ENCODE measurements around the gene ACTRT2. TPM values are rescaled to one million over a fixed set of nuclear protein-coding genes. Genes with fewer than 3 reads are reported as not detected.

Gene ACTRT2
- total and polyA plus RNA-seq, 7 donors, result not detected

DNA sequence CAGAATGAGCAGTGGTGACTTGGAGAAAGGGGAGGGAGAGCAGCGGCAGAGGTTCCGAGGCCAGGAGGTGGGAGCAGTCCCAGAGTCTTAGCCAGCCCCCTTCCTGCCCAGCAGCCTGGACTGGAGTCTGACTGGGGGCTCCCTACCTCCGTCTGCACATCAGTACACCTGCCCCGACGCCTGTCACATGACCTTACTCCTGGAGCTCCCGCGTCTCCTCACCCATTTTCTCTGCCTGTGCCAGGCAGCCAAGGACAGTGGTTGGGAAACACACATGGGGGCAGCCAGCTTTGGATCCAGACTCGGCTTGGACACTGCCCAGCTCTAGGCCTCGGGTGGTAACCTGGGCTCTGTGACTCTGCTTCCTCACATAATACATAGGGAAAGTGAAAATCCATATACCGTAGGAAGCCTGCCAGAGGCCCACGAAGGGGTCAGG is 16.9 kb downstream of the ACTRT2 start:
- H3K9me3 ChIP-seq, result no peaks in the 10 kb centered on the region
- DNase-seq, result peak; percentile 22

DNA sequence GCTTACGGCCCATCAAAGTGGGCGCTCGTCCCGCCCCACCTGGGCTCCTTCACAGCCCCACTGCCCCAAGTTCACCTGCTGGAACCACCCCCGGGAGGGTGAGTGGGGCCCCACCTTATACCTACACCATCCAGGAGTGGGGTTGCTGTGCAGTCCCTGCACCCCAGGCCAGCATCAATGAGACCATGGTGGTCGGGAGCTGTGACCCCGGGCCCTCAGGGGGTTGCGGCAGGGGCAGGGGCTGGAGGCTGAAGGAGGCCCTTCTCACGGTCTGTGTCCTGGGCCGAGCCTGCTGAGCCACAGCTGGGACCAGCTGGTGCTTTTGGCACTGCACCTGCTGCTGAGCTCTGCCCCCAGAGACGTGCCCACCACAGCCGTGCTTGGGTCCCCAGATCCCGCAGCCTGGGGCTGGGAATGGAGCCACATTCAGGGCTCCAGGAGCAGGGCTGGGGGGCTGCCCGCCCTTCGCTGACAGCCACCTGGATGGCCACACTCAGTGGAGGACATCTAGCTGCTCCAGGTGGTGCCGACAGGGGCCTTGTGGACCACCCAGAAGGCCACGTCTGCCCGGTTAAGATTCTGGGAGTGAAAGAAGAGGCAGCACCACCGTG is 17.4 kb downstream of the ACTRT2 start:
- Histone ChIP-seq H3K9me3 (no peaks in the 10 kb centered on the region), H3K36me3 (no peaks in the 10 kb centered on the region), H3K4me3 (no peak overlapping the region), H3K27me3 (peaks cover 0 to 65% (median 39%) of the 10 kb centered on the region in 3 donors), H3K4me1 (no peaks in the 10 kb centered on the region), H3K27ac (no peak overlapping the region)
- TF ChIP-seq, protein P1, sequence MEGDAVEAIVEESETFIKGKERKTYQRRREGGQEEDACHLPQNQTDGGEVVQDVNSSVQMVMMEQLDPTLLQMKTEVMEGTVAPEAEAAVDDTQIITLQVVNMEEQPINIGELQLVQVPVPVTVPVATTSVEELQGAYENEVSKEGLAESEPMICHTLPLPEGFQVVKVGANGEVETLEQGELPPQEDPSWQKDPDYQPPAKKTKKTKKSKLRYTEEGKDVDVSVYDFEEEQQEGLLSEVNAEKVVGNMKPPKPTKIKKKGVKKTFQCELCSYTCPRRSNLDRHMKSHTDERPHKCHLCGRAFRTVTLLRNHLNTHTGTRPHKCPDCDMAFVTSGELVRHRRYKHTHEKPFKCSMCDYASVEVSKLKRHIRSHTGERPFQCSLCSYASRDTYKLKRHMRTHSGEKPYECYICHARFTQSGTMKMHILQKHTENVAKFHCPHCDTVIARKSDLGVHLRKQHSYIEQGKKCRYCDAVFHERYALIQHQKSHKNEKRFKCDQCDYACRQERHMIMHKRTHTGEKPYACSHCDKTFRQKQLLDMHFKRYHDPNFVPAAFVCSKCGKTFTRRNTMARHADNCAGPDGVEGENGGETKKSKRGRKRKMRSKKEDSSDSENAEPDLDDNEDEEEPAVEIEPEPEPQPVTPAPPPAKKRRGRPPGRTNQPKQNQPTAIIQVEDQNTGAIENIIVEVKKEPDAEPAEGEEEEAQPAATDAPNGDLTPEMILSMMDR (IDR thresholded peaks at IDR 0.05), result no peak
- TF ChIP-seq POLR2A (IDR thresholded peaks at IDR 0.05), result no peak
- TF ChIP-seq EP300 (IDR thresholded peaks at IDR 0.05), result no peak
- no peak for TF ChIP-seq POLR2AphosphoS5 (IDR thresholded peaks at IDR 0.05)
- peak; percentile 58 for DNase-seq
- WGBS, 2 donors, result 78 to 79% methylated on average over 19 of the region's 19 CpGs
- intact Hi-C loops (cut with DNase I), result no loop called here

More for the DNA sequence above, 16.9 kb downstream of the ACTRT2 start:
- intact Hi-C loops (cut with DNase I), result no loop called here
- WGBS, 2 donors, result 71 to 82% methylated on average over 11 of the region's 11 CpGs
- Histone ChIP-seq H3K4me1 (no peaks in the 10 kb centered on the region), H3K4me3 (no peak overlapping the region), H3K36me3 (no peaks in the 10 kb centered on the region), H3K27ac (no peak overlapping the region), H3K27me3 (peaks cover 0 to 61% (median 34%) of the 10 kb centered on the region in 3 donors)
- no peak for TF ChIP-seq POLR2AphosphoS5 (IDR thresholded peaks at IDR 0.05)
- TF ChIP-seq, protein P1 (IDR thresholded peaks at IDR 0.05), result no peak
- no peak for TF ChIP-seq EP300 (IDR thresholded peaks at IDR 0.05)
- TF ChIP-seq POLR2A (IDR thresholded peaks at IDR 0.05), result no peak

DNA sequence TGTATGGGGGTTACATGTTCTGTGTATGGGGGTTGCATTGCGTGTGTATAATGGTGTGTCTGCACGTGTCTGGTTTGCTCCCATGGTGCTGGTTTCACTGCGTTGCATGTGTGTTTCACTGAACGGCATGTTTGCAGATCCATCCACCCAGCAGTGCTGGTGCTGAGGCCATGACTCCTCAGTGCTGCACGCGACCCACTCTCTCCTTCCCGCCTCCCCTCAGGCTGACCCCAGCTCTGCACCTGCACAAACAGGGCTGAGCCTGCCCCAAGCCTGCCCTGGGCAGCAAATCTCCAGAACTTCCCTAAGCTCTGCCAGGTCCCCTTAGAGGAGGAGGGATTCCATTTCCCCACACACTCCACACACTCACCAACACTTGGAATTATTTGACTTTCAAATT is 18.7 kb downstream of the ACTRT2 start:
- DNase-seq, result no peak

DNA sequence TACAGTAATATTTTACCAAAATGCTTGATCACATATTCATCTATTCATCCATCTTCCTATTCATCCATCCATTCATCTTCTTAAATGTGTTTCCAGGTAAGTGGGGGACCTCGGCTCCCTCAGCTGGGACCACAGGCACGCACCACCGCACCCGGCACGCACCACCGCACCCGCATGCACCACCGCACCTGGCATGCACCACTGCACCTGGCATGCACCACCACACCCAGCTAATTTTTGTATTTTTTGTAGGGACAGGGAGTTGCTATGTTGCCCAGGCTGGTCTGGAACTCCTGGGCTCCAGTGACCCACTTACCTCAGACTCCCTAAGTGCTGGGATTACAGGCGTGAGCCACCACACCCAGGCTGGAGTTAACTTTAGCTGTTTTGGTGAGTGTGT is 21.2 kb downstream of the ACTRT2 start:
- no peak overlapping the region for H3K4me3 ChIP-seq
- H3K4me1 ChIP-seq, result no peaks in the 10 kb centered on the region
- H3K27ac ChIP-seq, result no peak overlapping the region
- intact Hi-C loops (cut with DNase I), result no loop called here
- peaks cover 0 to 58% (median 30%) of the 10 kb centered on the region in 3 donors for H3K27me3 ChIP-seq
- no peaks in the 10 kb centered on the region for H3K36me3 ChIP-seq
- no peak for TF ChIP-seq EP300 (IDR thresholded peaks at IDR 0.05)
- no peak for TF ChIP-seq POLR2A (IDR thresholded peaks at IDR 0.05)
- no peak for TF ChIP-seq POLR2AphosphoS5 (IDR thresholded peaks at IDR 0.05)
- TF ChIP-seq, protein P1 (IDR thresholded peaks at IDR 0.05), result no peak
- no peak for DNase-seq
- 79 to 88% methylated on average over 9 of the region's 9 CpGs for WGBS, 2 donors
- no peaks in the 10 kb centered on the region for H3K9me3 ChIP-seq

More for the DNA sequence above, 18.7 kb downstream of the ACTRT2 start:
- Histone ChIP-seq H3K27ac (no peak overlapping the region), H3K4me3 (no peak overlapping the region), H3K9me3 (no peaks in the 10 kb centered on the region), H3K36me3 (no peaks in the 10 kb centered on the region), H3K27me3 (peaks cover 0 to 69% (median 44%) of the 10 kb centered on the region in 3 donors), H3K4me1 (no peaks in the 10 kb centered on the region)
- WGBS, 2 donors, result 81 to 87% methylated on average over 7 of the region's 7 CpGs
- intact Hi-C loops (cut with DNase I), result no loop called here
- TF ChIP-seq POLR2A (IDR thresholded peaks at IDR 0.05) (no peak), EP300 (IDR thresholded peaks at IDR 0.05) (no peak), POLR2AphosphoS5 (IDR thresholded peaks at IDR 0.05) (no peak)
- TF ChIP-seq, protein P1 (IDR thresholded peaks at IDR 0.05), result no peak

Measured in sigmoid colon (tissue), 7 donors.